H9 (cell line): ENCODE results near the gene WDFY3. TPM values are rescaled to one million over a fixed set of nuclear protein-coding genes. Genes with fewer than 3 reads are reported as not detected.

Experiments used
- DNase-seq: peaks from one replicate; pipeline ENCODE4 v3.0.0-alpha.2; 2017
- H2AFZ ChIP-seq: one replicate; pipeline ENCODE4 v1.6.1; 2013; ENCODE audit warnings: mild to moderate bottlenecking, low read length, control low read depth, moderate library complexity
- H2AK5ac ChIP-seq: 2 replicates; pipeline ENCODE4 v1.6.1; 2013; ENCODE audit warnings: low read length, control low read depth, mixed read lengths; ENCODE audit not compliant: insufficient read length
- H2BK120ac ChIP-seq: one replicate; pipeline ENCODE4 v1.6.1; 2013; ENCODE audit warnings: low read depth, mild to moderate bottlenecking, low read length, control low read depth, inconsistent platforms; ENCODE audit not compliant: poor library complexity, severe bottlenecking
- H2BK12ac ChIP-seq: 2 replicates; pipeline ENCODE4 v1.6.1; 2013; ENCODE audit warnings: low read length, control low read depth, mixed read lengths, low read depth; ENCODE audit not compliant: insufficient read length
- H2BK15ac ChIP-seq: 2 replicates; pipeline ENCODE4 v1.6.1; 2013; ENCODE audit warnings: low read depth, low read length, control low read depth
- H2BK20ac ChIP-seq: one replicate; pipeline ENCODE4 v1.6.1; 2013; ENCODE audit warnings: low read depth, mild to moderate bottlenecking, low read length, control low read depth, inconsistent platforms; ENCODE audit not compliant: poor library complexity, severe bottlenecking
- H2BK5ac ChIP-seq: 2 replicates; pipeline ENCODE4 v1.6.1; 2013; ENCODE audit warnings: low read length, control low read depth, mixed read lengths; ENCODE audit not compliant: insufficient read length
- H3K14ac ChIP-seq: 2 replicates; pipeline ENCODE4 v1.6.1; 2013; ENCODE audit warnings: low read length, control low read depth; ENCODE audit not compliant: insufficient read depth
- H3K18ac ChIP-seq: 2 replicates; pipeline ENCODE4 v1.6.1; 2013; ENCODE audit warnings: low read depth, mild to moderate bottlenecking, mixed read lengths, low read length, control low read depth; ENCODE audit not compliant: insufficient read length
- H3K23ac ChIP-seq: 2 replicates; pipeline ENCODE4 v1.6.1; 2013; ENCODE audit warnings: low read length, control low read depth, mixed read lengths, low read depth; ENCODE audit not compliant: insufficient read length
- H3K23me2 ChIP-seq: 2 replicates; pipeline ENCODE4 v1.6.1; 2013; ENCODE audit warnings: low read depth, mild to moderate bottlenecking, mixed read lengths, low read length, control low read depth; ENCODE audit not compliant: insufficient read length, poor library complexity, severe bottlenecking
- H3K27ac ChIP-seq: 2 replicates; pipeline ENCODE4 v1.5.1; 2013; ENCODE audit warnings: low read length, control low read depth, mixed read lengths, low read depth; ENCODE audit not compliant: insufficient read length
- H3K27me3 ChIP-seq: 2 replicates; pipeline ENCODE4 v1.6.1; 2013; ENCODE audit warnings: low read length, control low read depth, inconsistent platforms; ENCODE audit not compliant: insufficient read depth
- H3K4ac ChIP-seq: 2 replicates; pipeline ENCODE4 v1.6.1; 2013; ENCODE audit warnings: low read depth, mild to moderate bottlenecking, control low read depth, inconsistent platforms, low read length, moderate library complexity
- H3K4me1 ChIP-seq: 2 replicates; pipeline ENCODE4 v1.6.1; 2013; ENCODE audit warnings: low read length, control low read depth, inconsistent platforms; ENCODE audit not compliant: insufficient read depth
- H3K4me2 ChIP-seq: 2 replicates; pipeline ENCODE4 v1.6.1; 2013; ENCODE audit warnings: low read length, control low read depth, mixed read lengths; ENCODE audit not compliant: insufficient read length, insufficient read depth
- H3K56ac ChIP-seq: 2 replicates; pipeline ENCODE4 v1.6.1; 2013; ENCODE audit warnings: low read depth, mild to moderate bottlenecking, mixed read lengths, low read length, control low read depth; ENCODE audit not compliant: insufficient read length
- H3K79me1 ChIP-seq: 2 replicates; pipeline ENCODE4 v1.6.1; 2013; ENCODE audit warnings: low read depth, mild to moderate bottlenecking, moderate library complexity, low read length, control low read depth, inconsistent platforms; ENCODE audit not compliant: insufficient read depth, poor library complexity, severe bottlenecking
- H3K79me2 ChIP-seq: 2 replicates; pipeline ENCODE4 v1.6.1; 2013; ENCODE audit warnings: low read length, control low read depth, inconsistent platforms; ENCODE audit not compliant: insufficient read depth
- H3K9ac ChIP-seq: 2 replicates; pipeline ENCODE4 v1.6.1; 2013; ENCODE audit warnings: low read length, control low read depth, mixed read lengths; ENCODE audit not compliant: insufficient read length; ENCODE audit errors: extremely low read depth
- H3K9me3 ChIP-seq: one replicate; pipeline ENCODE4 v1.6.1; 2013; ENCODE audit warnings: low read depth, low read length, inconsistent platforms; ENCODE audit not compliant: control insufficient read depth
- H3T11ph ChIP-seq: one replicate; pipeline ENCODE4 v1.6.1; 2013; ENCODE audit warnings: mild to moderate bottlenecking, low read length, control low read depth, inconsistent platforms
- H4K20me1 ChIP-seq: one replicate; pipeline ENCODE4 v1.6.1; 2013; ENCODE audit not compliant: control insufficient read depth, insufficient read length, insufficient read depth
- H4K5ac ChIP-seq: 2 replicates; pipeline ENCODE4 v1.6.1; 2013; ENCODE audit warnings: low read depth, mild to moderate bottlenecking, mixed read lengths, low read length, control low read depth; ENCODE audit not compliant: insufficient read length
- H4K8ac ChIP-seq: replicated peaks from 2 replicates; pipeline ENCODE4 v1.6.1; 2013; ENCODE audit warnings: low read length, control low read depth, mixed read lengths, low read depth; ENCODE audit not compliant: insufficient read length
- H4K91ac ChIP-seq: 2 replicates; pipeline ENCODE4 v1.6.1; 2013; ENCODE audit warnings: low read depth, mild to moderate bottlenecking, moderate library complexity, mixed read lengths, low read length, control low read depth; ENCODE audit not compliant: insufficient read length
- H3K27ac Mint-ChIP-seq, 3 experiments: 2 replicates in 2 of 3; 3 replicates in 1 of 3; pipeline ENCODE4 v1.8.0; 2020 to 2021; ENCODE audit warnings: mixed read lengths in 3 of 3, mild to moderate bottlenecking in 1 of 3, moderate library complexity in 1 of 3
- H3K27me3 Mint-ChIP-seq: 2 replicates; pipeline ENCODE4 v1.8.0; 2021; ENCODE audit warnings: low read depth, mild to moderate bottlenecking, moderate library complexity, mixed read lengths
- H3K36me3 Mint-ChIP-seq, 3 experiments: 2 replicates in 2 of 3; 3 replicates in 1 of 3; pipeline ENCODE4 v1.8.0; 2020 to 2021; ENCODE audit warnings: low read depth in 3 of 3, mixed read lengths in 3 of 3; ENCODE audit not compliant: insufficient read depth in 1 of 3
- H3K4me1 Mint-ChIP-seq, 2 experiments: 2 replicates each; pipeline ENCODE4 v1.8.0; 2020; ENCODE audit warnings: mixed read lengths in 2 of 2
- H3K4me3 Mint-ChIP-seq, 2 experiments: 2 replicates in 1 of 2; 3 replicates in 1 of 2; pipeline ENCODE4 v1.8.0; 2020 to 2021; ENCODE audit warnings: mild to moderate bottlenecking in 2 of 2, mixed read lengths in 2 of 2, moderate library complexity in 1 of 2
- H3K9me3 Mint-ChIP-seq, 2 experiments: 2 replicates in 1 of 2; 3 replicates in 1 of 2; pipeline ENCODE4 v1.8.0; 2020; ENCODE audit warnings: mild to moderate bottlenecking in 2 of 2, mixed read lengths in 2 of 2, moderate library complexity in 1 of 2
- CTCF ChIP-seq: fragments of 200-600 bp; sonication (generic); conservative IDR thresholded peaks from 3 replicates; pipeline ENCODE4 v1.8.0; 2021; ENCODE audit warnings: antibody characterized with exemption, mild to moderate bottlenecking
- WGBS: extraction: QIAGEN DNeasy Blood & Tissue Kit; methylation state at CpG from one replicate; pipeline ENCODE4 v1.1.7; 2013; ENCODE audit warnings: missing lambda C conversion rate, low lambda C conversion rate, mixed read lengths; ENCODE audit not compliant: insufficient read length; ENCODE audit errors: extremely low coverage; 5-methylcytosine and 5-hydroxymethylcytosine counted together
- total RNA-seq: library from RNA; stranded (reverse); gene quantifications from 2 replicates; pipeline ENCODE4 v1.2.1, GENCODE V29; 2021

Gene WDFY3
- total RNA-seq, 1 experiment from 2014 or later, result 54.6 TPM

- no peak overlapping the region for H4K8ac ChIP-seq
- peaks cover 11% of the 10 kb centered on the region; the same call in 1 of the 2 replicates for H3K79me2 ChIP-seq
- H2AFZ ChIP-seq, result no peak overlapping the region
- no peak overlapping the region for H2BK15ac ChIP-seq
- TF ChIP-seq CTCF, result peak; percentile 31; the same call in 2 of the 3 replicates
- peak overlapping the region; percentile 55 for H3K9ac ChIP-seq
- no peak overlapping the region for H3K27ac ChIP-seq
- no peak overlapping the region for H3T11ph ChIP-seq
- peak overlapping the region; percentile 69 for H3K14ac ChIP-seq
- peaks cover 0 to 15% (median 5%) of the 10 kb centered on the region in 3 experiments; a peak in 5 of 7 replicates for H3K36me3 Mint-ChIP-seq
- H3K4me1 Mint-ChIP-seq, result peaks cover 22 to 41% of the 10 kb centered on the region in 2 experiments
- no peaks in the 10 kb centered on the region for H3K9me3 ChIP-seq
- DNase-seq, result peak; percentile 55
- H2BK12ac ChIP-seq, result no peak overlapping the region
- H3K27ac Mint-ChIP-seq, result peak overlapping the region in 2 of 3 experiments; percentile 6 to 44; a peak in 2 of 7 replicates
- no peak overlapping the region for H3K4ac ChIP-seq
- H3K27me3 Mint-ChIP-seq, result no peaks in the 10 kb centered on the region
- H3K23me2 ChIP-seq, result peaks cover 12% of the 10 kb centered on the region
- H4K20me1 ChIP-seq, result no peaks in the 10 kb centered on the region
- H3K27me3 ChIP-seq, result no peaks in the 10 kb centered on the region
- no peak overlapping the region for H2BK20ac ChIP-seq
- peak overlapping the region; percentile 94 to 98 for H3K4me3 Mint-ChIP-seq
- H3K18ac ChIP-seq, result peak overlapping the region; percentile 37
- H3K79me1 ChIP-seq, result no peaks in the 10 kb centered on the region
- H2AK5ac ChIP-seq, result no peak overlapping the region
- H3K23ac ChIP-seq, result no peak overlapping the region
- no peak overlapping the region for H2BK120ac ChIP-seq
- H3K4me2 ChIP-seq, result peak overlapping the region; percentile 84
- WGBS, result no CpG with 5 or more reads among the region's 98 CpGs
- H4K5ac ChIP-seq, result no peak overlapping the region
- peaks cover 0 to 3% of the 10 kb centered on the region in 2 experiments; a peak in 1 of 5 replicates for H3K9me3 Mint-ChIP-seq
- no peak overlapping the region for H2BK5ac ChIP-seq
- no peak overlapping the region for H4K91ac ChIP-seq
- H3K56ac ChIP-seq, result no peak overlapping the region
- no peaks in the 10 kb centered on the region for H3K4me1 ChIP-seq
Measured at GRCh38 chr4:84965553-84966381, 723 bp downstream of the WDFY3 start.
